Thoracic aorta (tissue), 2 donors: ENCODE data around the gene IGSF21. TPM values are rescaled to one million over a fixed set of nuclear protein-coding genes. Genes with fewer than 3 reads are reported as not detected.

Experiments
- ATAC-seq: fragments of 150-250 bp; one replicate; pipeline ENCODE4 v1.8.0; 2017; ENCODE audit warnings: low read depth; ENCODE audit not compliant: insufficient number of reproducible peaks, low FRiP score
- DNase-seq: peaks from one replicate; pipeline ENCODE4 v3.0.0-alpha.2; 2020; ENCODE audit warnings: low spot score
- H3K27ac ChIP-seq, 2 donors: fragments of 200-600 bp; sonication (generic); 1 replicate in 1 of 2; 2 replicates in 1 of 2; pipeline ENCODE4 v1.5.1; 2016; ENCODE audit warnings: mild to moderate bottlenecking in 2 of 2, moderate library complexity in 2 of 2
- H3K27me3 ChIP-seq: fragments of 200-600 bp; sonication (generic); replicated peaks from 2 replicates; pipeline ENCODE4 v1.6.0; 2016; ENCODE audit warnings: mild to moderate bottlenecking; ENCODE audit not compliant: insufficient read depth
- H3K36me3 ChIP-seq: fragments of 200-600 bp; sonication (generic); one replicate; pipeline ENCODE4 v1.5.1; 2016
- H3K4me1 ChIP-seq, 2 donors: fragments of 200-600 bp; sonication (generic); 1 replicate in 1 of 2; 2 replicates in 1 of 2; pipeline versions ENCODE4 v1.5.1 to v1.6.0; 2016; ENCODE audit warnings: low read depth in 2 of 2, mild to moderate bottlenecking in 1 of 2; ENCODE audit not compliant: control insufficient read depth in 1 of 2
- H3K4me3 ChIP-seq: fragments of 200-600 bp; sonication (generic); 2 replicates; pipeline ENCODE4 v1.5.1; 2016; ENCODE audit warnings: mild to moderate bottlenecking
- H3K9me3 ChIP-seq: fragments of 200-600 bp; sonication (generic); 2 replicates; pipeline ENCODE4 v1.5.1; 2016
- total RNA-seq, 2 donors: library from RNA; depleted of rRNA; stranded (reverse); fragments of >200 nt; gene quantifications; one replicate each; pipeline versions ENCODE4 v1.1.0 to v1.2.3, GENCODE V29; 2016
- TF ChIP-seq, protein P1 (sequence below): fragments of 200-600 bp; sonication (generic); IDR thresholded peaks from one replicate; pipeline ENCODE4 v1.5.1; 2019; ENCODE audit warnings: antibody characterized with exemption

IGSF21 gene
- total RNA-seq, 2 donors from 2014 or later: 5.0 to 10.9 TPM

DNA sequence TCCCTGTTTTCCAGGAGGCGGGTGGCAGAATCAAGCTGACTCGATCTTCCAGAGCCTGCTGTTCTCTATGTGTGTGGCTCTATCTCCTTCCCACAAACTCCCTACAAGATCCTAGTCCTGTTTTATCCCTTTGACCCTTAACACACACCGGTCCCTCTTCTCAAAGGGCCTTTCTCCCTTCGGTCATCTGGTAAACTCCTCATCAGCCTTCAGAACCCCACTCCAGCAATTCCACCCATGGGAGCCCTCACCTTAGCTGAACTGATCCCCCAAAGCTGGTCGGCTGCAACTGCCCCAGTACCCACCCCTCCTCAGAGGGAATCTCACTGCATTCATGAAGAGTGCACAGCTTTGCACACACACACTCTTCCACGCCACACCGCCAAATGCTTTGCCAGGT lies 184.9 kb downstream of the IGSF21 start:
- H3K27me3 ChIP-seq: peaks cover 10% of the 10 kb centered on the region
- no peaks in the 10 kb centered on the region for H3K36me3 ChIP-seq
- no peak overlapping the region for H3K27ac ChIP-seq
- no peaks in the 10 kb centered on the region for H3K4me1 ChIP-seq
- no peak overlapping the region for H3K4me3 ChIP-seq
- ATAC-seq: no peak
- TF ChIP-seq, protein P1, sequence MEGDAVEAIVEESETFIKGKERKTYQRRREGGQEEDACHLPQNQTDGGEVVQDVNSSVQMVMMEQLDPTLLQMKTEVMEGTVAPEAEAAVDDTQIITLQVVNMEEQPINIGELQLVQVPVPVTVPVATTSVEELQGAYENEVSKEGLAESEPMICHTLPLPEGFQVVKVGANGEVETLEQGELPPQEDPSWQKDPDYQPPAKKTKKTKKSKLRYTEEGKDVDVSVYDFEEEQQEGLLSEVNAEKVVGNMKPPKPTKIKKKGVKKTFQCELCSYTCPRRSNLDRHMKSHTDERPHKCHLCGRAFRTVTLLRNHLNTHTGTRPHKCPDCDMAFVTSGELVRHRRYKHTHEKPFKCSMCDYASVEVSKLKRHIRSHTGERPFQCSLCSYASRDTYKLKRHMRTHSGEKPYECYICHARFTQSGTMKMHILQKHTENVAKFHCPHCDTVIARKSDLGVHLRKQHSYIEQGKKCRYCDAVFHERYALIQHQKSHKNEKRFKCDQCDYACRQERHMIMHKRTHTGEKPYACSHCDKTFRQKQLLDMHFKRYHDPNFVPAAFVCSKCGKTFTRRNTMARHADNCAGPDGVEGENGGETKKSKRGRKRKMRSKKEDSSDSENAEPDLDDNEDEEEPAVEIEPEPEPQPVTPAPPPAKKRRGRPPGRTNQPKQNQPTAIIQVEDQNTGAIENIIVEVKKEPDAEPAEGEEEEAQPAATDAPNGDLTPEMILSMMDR: no peak
- H3K9me3 ChIP-seq: no peaks in the 10 kb centered on the region
- DNase-seq: no peak

- Histone ChIP-seq H3K27me3 (peaks cover 10% of the 10 kb centered on the region), H3K36me3 (no peaks in the 10 kb centered on the region), H3K4me3 (no peak overlapping the region), H3K27ac (no peak overlapping the region), H3K9me3 (no peaks in the 10 kb centered on the region), H3K4me1 (no peaks in the 10 kb centered on the region)
- no peak for DNase-seq
- TF ChIP-seq, protein P1: no peak
- ATAC-seq: no peak
Measured at GRCh38 chr1:18293291-18293690, 185.7 kb downstream of the IGSF21 start.

- no peaks in the 10 kb centered on the region for H3K36me3 ChIP-seq
- DNase-seq (no peak), ATAC-seq (no peak)
- TF ChIP-seq, protein P1: no peak
- no peak overlapping the region for H3K27ac ChIP-seq
- no peaks in the 10 kb centered on the region for H3K4me1 ChIP-seq
- no peak overlapping the region for H3K4me3 ChIP-seq
- peaks cover 10% of the 10 kb centered on the region for H3K27me3 ChIP-seq
- H3K9me3 ChIP-seq: no peaks in the 10 kb centered on the region
Measured at GRCh38 chr1:18294437-18295176, 187.0 kb downstream of the IGSF21 start.

- Histone ChIP-seq H3K9me3 (no peaks in the 10 kb centered on the region), H3K4me1 (no peaks in the 10 kb centered on the region), H3K36me3 (no peaks in the 10 kb centered on the region), H3K27ac (no peak overlapping the region), H3K27me3 (peaks cover 10% of the 10 kb centered on the region), H3K4me3 (no peak overlapping the region)
- no peak for DNase-seq
- TF ChIP-seq, protein P1: no peak
- ATAC-seq: no peak
Measured at GRCh38 chr1:18297896-18298648, 190.5 kb downstream of the IGSF21 start.

GRCh38 chr1:18299441-18300338 lies 192.1 kb downstream of the IGSF21 start:
- Histone ChIP-seq H3K4me3 (no peak overlapping the region), H3K9me3 (no peaks in the 10 kb centered on the region), H3K27me3 (peaks cover 4% of the 10 kb centered on the region), H3K4me1 (no peaks in the 10 kb centered on the region), H3K27ac (no peak overlapping the region), H3K36me3 (no peaks in the 10 kb centered on the region)
- DNase-seq (no peak), ATAC-seq (no peak)
- TF ChIP-seq, protein P1: peak; percentile 47
